Measurements from ENCODE around the gene OXSR1.
"Not testable (repeated sequence)": the region's sequence is repeated elsewhere in the genome, so short reads cannot be mapped to it uniquely, and the experiment has no call there.

The OXSR1 gene

GRCh38 chr3:38167591-38167990 lies 2.3 kb downstream of the OXSR1 start:
- H3K4me1 Mint-ChIP-seq = peaks cover 69% of the 10 kb centered on the region
- H3K9me3 Mint-ChIP-seq = no peaks in the 10 kb centered on the region
- peak overlapping the region; percentile 74 for H3K27ac Mint-ChIP-seq
- H3K27me3 Mint-ChIP-seq = no peaks in the 10 kb centered on the region
- H3K4me3 Mint-ChIP-seq = peak overlapping the region; percentile 95
- peaks cover 11% of the 10 kb centered on the region for H3K36me3 Mint-ChIP-seq

- peak overlapping the region; percentile 95 for H3K4me3 Mint-ChIP-seq
- H3K27me3 Mint-ChIP-seq = no peaks in the 10 kb centered on the region
- H3K9me3 Mint-ChIP-seq = no peaks in the 10 kb centered on the region
- peak overlapping the region; percentile 74 for H3K27ac Mint-ChIP-seq
- peaks cover 77% of the 10 kb centered on the region for H3K4me1 Mint-ChIP-seq
- H3K36me3 Mint-ChIP-seq = peaks cover 11% of the 10 kb centered on the region
Observed at GRCh38 chr3:38168151-38169026, 3.1 kb downstream of the OXSR1 start.

GRCh38 chr3:38169027-38169317 lies 3.6 kb downstream of the OXSR1 start:
- H3K9me3 Mint-ChIP-seq = no peaks in the 10 kb centered on the region
- peaks cover 83% of the 10 kb centered on the region for H3K4me1 Mint-ChIP-seq
- peak overlapping the region; percentile 59 for H3K27ac Mint-ChIP-seq
- peak overlapping the region; percentile 66 for H3K4me3 Mint-ChIP-seq
- H3K36me3 Mint-ChIP-seq = peaks cover 11% of the 10 kb centered on the region
- H3K27me3 Mint-ChIP-seq = no peaks in the 10 kb centered on the region

GRCh38 chr3:38170722-38171121 lies 5.4 kb downstream of the OXSR1 start:
- no peak overlapping the region for H3K27ac Mint-ChIP-seq
- H3K4me3 Mint-ChIP-seq = no peak overlapping the region
- H3K36me3 Mint-ChIP-seq = peaks cover 13% of the 10 kb centered on the region
- no peaks in the 10 kb centered on the region for H3K9me3 Mint-ChIP-seq
- peaks cover 88% of the 10 kb centered on the region for H3K4me1 Mint-ChIP-seq
- no peaks in the 10 kb centered on the region for H3K27me3 Mint-ChIP-seq

GRCh38 chr3:38171622-38172021 lies 6.3 kb downstream of the OXSR1 start:
- Mint-ChIP-seq H3K36me3 (peaks cover 13% of the 10 kb centered on the region), H3K27me3 (no peaks in the 10 kb centered on the region), H3K27ac (peak overlapping the region; percentile 30), H3K9me3 (no peaks in the 10 kb centered on the region), H3K4me3 (no peak overlapping the region), H3K4me1 (peaks cover 84% of the 10 kb centered on the region)

GRCh38 chr3:38173834-38174418 lies 8.6 kb downstream of the OXSR1 start:
- no peaks in the 10 kb centered on the region for H3K27me3 Mint-ChIP-seq
- H3K27ac Mint-ChIP-seq = peak overlapping the region; percentile 3
- H3K36me3 Mint-ChIP-seq = peaks cover 2% of the 10 kb centered on the region
- H3K4me3 Mint-ChIP-seq = peak overlapping the region; percentile 1
- H3K4me1 Mint-ChIP-seq = peaks cover 69% of the 10 kb centered on the region
- no peaks in the 10 kb centered on the region for H3K9me3 Mint-ChIP-seq

GRCh38 chr3:38177181-38177580 lies 11.8 kb downstream of the OXSR1 start:
- Mint-ChIP-seq H3K4me3 (no peak overlapping the region), H3K9me3 (no peaks in the 10 kb centered on the region), H3K4me1 (peaks cover 57% of the 10 kb centered on the region), H3K27ac (peak overlapping the region; percentile 47), H3K27me3 (no peaks in the 10 kb centered on the region), H3K36me3 (peaks cover 5% of the 10 kb centered on the region)

GRCh38 chr3:38186781-38187180 lies 21.4 kb downstream of the OXSR1 start:
- H3K36me3 Mint-ChIP-seq = peaks cover 25% of the 10 kb centered on the region
- no peak overlapping the region for H3K27ac Mint-ChIP-seq

GRCh38 chr3:38190481-38190881 lies 25.1 kb downstream of the OXSR1 start:
- Mint-ChIP-seq H3K27me3 (no peaks in the 10 kb centered on the region), H3K4me1 (peaks cover 3% of the 10 kb centered on the region), H3K4me3 (no peak overlapping the region), H3K9me3 (no peaks in the 10 kb centered on the region), H3K36me3 (peaks cover 22% of the 10 kb centered on the region), H3K27ac (no peak overlapping the region)

More at GRCh38 chr3:38186781-38187180, 21.4 kb downstream of the OXSR1 start:
- Mint-ChIP-seq H3K4me1 (peaks cover 8% of the 10 kb centered on the region), H3K9me3 (no peaks in the 10 kb centered on the region), H3K27me3 (no peaks in the 10 kb centered on the region), H3K4me3 (no peak overlapping the region)

- not testable (repeated sequence) for H3K27me3 Mint-ChIP-seq, H3K9me3 Mint-ChIP-seq, H3K27ac Mint-ChIP-seq, H3K4me3 Mint-ChIP-seq
- Mint-ChIP-seq H3K4me1 (peaks cover 51% of the 10 kb centered on the region), H3K36me3 (peaks cover 18% of the 10 kb centered on the region)
Observed at GRCh38 chr3:38202931-38203330, 37.6 kb downstream of the OXSR1 start.

- peaks cover 18% of the 10 kb centered on the region for H3K36me3 Mint-ChIP-seq
Observed at GRCh38 chr3:38203690-38204089, 38.4 kb downstream of the OXSR1 start.

GRCh38 chr3:38204599-38205471 lies 39.5 kb downstream of the OXSR1 start:
- Mint-ChIP-seq H3K4me3 (no peak overlapping the region), H3K9me3 (no peaks in the 10 kb centered on the region), H3K27me3 (no peaks in the 10 kb centered on the region), H3K27ac (no peak overlapping the region), H3K36me3 (peaks cover 16% of the 10 kb centered on the region), H3K4me1 (peaks cover 64% of the 10 kb centered on the region)

More at GRCh38 chr3:38203690-38204089, 38.4 kb downstream of the OXSR1 start:
- no peaks in the 10 kb centered on the region for H3K27me3 Mint-ChIP-seq
- no peak overlapping the region for H3K27ac Mint-ChIP-seq
- no peaks in the 10 kb centered on the region for H3K9me3 Mint-ChIP-seq
- H3K4me1 Mint-ChIP-seq = peaks cover 57% of the 10 kb centered on the region
- no peak overlapping the region for H3K4me3 Mint-ChIP-seq

- H3K4me3 Mint-ChIP-seq = no peak overlapping the region
- peaks cover 14% of the 10 kb centered on the region for H3K36me3 Mint-ChIP-seq
- H3K27ac Mint-ChIP-seq = no peak overlapping the region
- H3K27me3 Mint-ChIP-seq = no peaks in the 10 kb centered on the region
- no peaks in the 10 kb centered on the region for H3K9me3 Mint-ChIP-seq
- H3K4me1 Mint-ChIP-seq = peaks cover 70% of the 10 kb centered on the region
Observed at GRCh38 chr3:38205472-38205805, 40.1 kb downstream of the OXSR1 start.

- Mint-ChIP-seq H3K27me3 (no peaks in the 10 kb centered on the region), H3K9me3 (no peaks in the 10 kb centered on the region), H3K4me1 (peaks cover 75% of the 10 kb centered on the region), H3K36me3 (peaks cover 9% of the 10 kb centered on the region), H3K4me3 (no peak overlapping the region), H3K27ac (no peak overlapping the region)
Observed at GRCh38 chr3:38207254-38208003, 42.1 kb downstream of the OXSR1 start.

GRCh38 chr3:38210141-38210757 lies 44.9 kb downstream of the OXSR1 start:
- Mint-ChIP-seq H3K4me1 (peaks cover 73% of the 10 kb centered on the region), H3K9me3 (no peaks in the 10 kb centered on the region), H3K4me3 (no peak overlapping the region), H3K27ac (no peak overlapping the region), H3K36me3 (peaks cover 10% of the 10 kb centered on the region), H3K27me3 (no peaks in the 10 kb centered on the region)

Data from activated naive CD4-positive, alpha-beta T cell treated with anti-CD3 and anti-CD28 coated beads, Interleukin-2, amount 50 U/mL, for 24 hours (primary cell).